ENCODE data around the gene RPS18.
"Not testable (repeated sequence)": the region's sequence is repeated elsewhere in the genome, so short reads cannot be mapped to it uniquely, and the experiment has no call there.

The RPS18 gene

GRCh38 chr6:33271468-33272274 lies at the start of gene RPS18, which contains the start of gene VPS52:
Gene RPS18, plus strand, starts transcription at chr6:33272075. Its CDS starts 45 bp downstream, at chr6:33272120.
Gene VPS52, minus strand, starts transcription at chr6:33271876. Its CDS starts 201 bp downstream, at chr6:33271675.
- DNase-seq (ENCODE audit: low spot score): peak; percentile 94
- TF ChIP-seq, protein P1, sequence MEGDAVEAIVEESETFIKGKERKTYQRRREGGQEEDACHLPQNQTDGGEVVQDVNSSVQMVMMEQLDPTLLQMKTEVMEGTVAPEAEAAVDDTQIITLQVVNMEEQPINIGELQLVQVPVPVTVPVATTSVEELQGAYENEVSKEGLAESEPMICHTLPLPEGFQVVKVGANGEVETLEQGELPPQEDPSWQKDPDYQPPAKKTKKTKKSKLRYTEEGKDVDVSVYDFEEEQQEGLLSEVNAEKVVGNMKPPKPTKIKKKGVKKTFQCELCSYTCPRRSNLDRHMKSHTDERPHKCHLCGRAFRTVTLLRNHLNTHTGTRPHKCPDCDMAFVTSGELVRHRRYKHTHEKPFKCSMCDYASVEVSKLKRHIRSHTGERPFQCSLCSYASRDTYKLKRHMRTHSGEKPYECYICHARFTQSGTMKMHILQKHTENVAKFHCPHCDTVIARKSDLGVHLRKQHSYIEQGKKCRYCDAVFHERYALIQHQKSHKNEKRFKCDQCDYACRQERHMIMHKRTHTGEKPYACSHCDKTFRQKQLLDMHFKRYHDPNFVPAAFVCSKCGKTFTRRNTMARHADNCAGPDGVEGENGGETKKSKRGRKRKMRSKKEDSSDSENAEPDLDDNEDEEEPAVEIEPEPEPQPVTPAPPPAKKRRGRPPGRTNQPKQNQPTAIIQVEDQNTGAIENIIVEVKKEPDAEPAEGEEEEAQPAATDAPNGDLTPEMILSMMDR (IDR thresholded peaks at IDR 0.05; ENCODE audit: borderline replicate concordance, control extremely low read depth, extremely low read depth, insufficient read depth, missing control alignments): no peak
- in situ Hi-C loops (cut with MboI; ENCODE audit: low sequenced_read_pairs, unreplicated experiment): no loop called here

DNA sequence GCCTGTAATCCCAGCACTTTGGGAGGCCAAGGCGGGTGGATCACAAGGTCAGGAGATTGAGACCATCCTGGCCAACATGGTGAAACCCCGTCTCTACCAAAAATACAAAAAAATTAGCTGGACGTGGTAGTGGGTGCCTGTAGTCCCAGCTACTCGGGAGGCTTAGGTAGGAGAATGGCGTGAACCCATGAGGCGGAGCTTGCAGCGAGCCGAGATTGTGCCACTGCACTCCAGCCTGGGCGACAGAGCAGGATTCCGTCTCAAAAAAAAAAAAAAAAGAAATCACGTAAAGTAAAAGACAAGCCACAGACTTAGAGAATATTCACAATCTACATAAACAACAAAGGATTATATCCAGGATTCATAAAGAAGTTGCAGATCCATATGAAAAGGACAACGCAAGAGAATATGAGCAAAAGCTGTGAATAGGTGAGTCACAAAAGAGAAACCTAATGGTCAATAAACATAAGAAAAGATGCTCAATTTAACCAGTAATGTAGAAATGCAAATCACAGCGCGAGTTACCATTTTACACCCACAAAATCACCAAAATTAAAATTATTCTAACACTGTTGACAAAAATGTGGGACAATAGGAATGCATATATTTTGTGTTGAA lies 45.3 kb upstream of the RPS18 start:
- not testable (repeated sequence) for DNase-seq (ENCODE audit: low spot score)
- in situ Hi-C loops (cut with MboI; ENCODE audit: low sequenced_read_pairs, unreplicated experiment): loop anchor here (25.0 kb wide), 1 partner anchor 214 kb away; the partner anchor contains the start of gene HLA-DOA

GRCh38 chr6:33235221-33235634 lies 36.6 kb upstream of the RPS18 start:
- TF ChIP-seq, protein P1 (IDR thresholded peaks at IDR 0.05; ENCODE audit: borderline replicate concordance, control extremely low read depth, extremely low read depth, insufficient read depth, missing control alignments): no peak
- in situ Hi-C loops (cut with MboI; ENCODE audit: low sequenced_read_pairs, unreplicated experiment): loop anchor here (25.0 kb wide), 1 partner anchor 223 kb away; the partner anchor contains the start of gene HLA-DOA
- DNase-seq (ENCODE audit: low spot score): no peak

GRCh38 chr6:33236328-33236727 lies 35.5 kb upstream of the RPS18 start:
- in situ Hi-C loops (cut with MboI; ENCODE audit: low sequenced_read_pairs, unreplicated experiment): loop anchor here (25.0 kb wide), 1 partner anchor 224 kb away; the partner anchor contains the start of gene HLA-DOA
- TF ChIP-seq, protein P1 (IDR thresholded peaks at IDR 0.05; ENCODE audit: borderline replicate concordance, control extremely low read depth, extremely low read depth, insufficient read depth, missing control alignments): no peak
- DNase-seq (ENCODE audit: low spot score): no peak

GRCh38 chr6:33236852-33237251 lies 35.0 kb upstream of the RPS18 start:
- in situ Hi-C loops (cut with MboI; ENCODE audit: low sequenced_read_pairs, unreplicated experiment): loop anchor here (25.0 kb wide), 1 partner anchor 225 kb away; the partner anchor contains the start of gene HLA-DOA
- TF ChIP-seq, protein P1 (IDR thresholded peaks at IDR 0.05; ENCODE audit: borderline replicate concordance, control extremely low read depth, extremely low read depth, insufficient read depth, missing control alignments): no peak

GRCh38 chr6:33237741-33238140 lies 34.1 kb upstream of the RPS18 start:
- DNase-seq (ENCODE audit: low spot score): no peak
- in situ Hi-C loops (cut with MboI; ENCODE audit: low sequenced_read_pairs, unreplicated experiment): loop anchor here (25.0 kb wide), 1 partner anchor 225 kb away; the partner anchor contains the start of gene HLA-DOA
- TF ChIP-seq, protein P1 (IDR thresholded peaks at IDR 0.05; ENCODE audit: borderline replicate concordance, control extremely low read depth, extremely low read depth, insufficient read depth, missing control alignments): no peak

More at GRCh38 chr6:33236852-33237251, 35.0 kb upstream of the RPS18 start:
- no peak for DNase-seq (ENCODE audit: low spot score)

Measured in GM13976 (cell line).